HCT116 (cell line): Measurements from ENCODE around the gene IL1B. TPM values are rescaled to one million over a fixed set of nuclear protein-coding genes. Genes with fewer than 3 reads are reported as not detected.

Experiments
- ATAC-seq: fragments of 200-7000 bp; cut with Tn5 transposase; 2 replicates; pipeline ENCODE4 v1.9.1; 2020; ENCODE audit warnings: mild to moderate bottlenecking, moderate library complexity
- BruUV-seq: library from RNA; stranded (reverse); fragments of 400-500 nt; replicated peaks from 2 replicates; lab custom pipeline; 2021; lab: Mats Ljungman, UMichigan
- CTCF ChIA-PET: fragments of 300-600 bp; sonication (Branson Sonifier 250); formaldehyde crosslinking; loops from one replicate; lab custom pipeline; 2021; ENCODE audit warnings: antibody characterized with exemption; lab: Charles Lee
- POLR2A ChIA-PET: fragments of 300-600, 350-600 bp; sonication (Branson Sonifier 250); formaldehyde crosslinking; loops from one replicate; lab custom pipeline; 2021; ENCODE audit warnings: antibody characterized with exemption; lab: Charles Lee
- RAD21 ChIA-PET, 2 experiments: fragments of 300-600 bp; sonication (Branson Sonifier 250); formaldehyde crosslinking; loops; one replicate each; lab custom pipeline; 2023; ENCODE audit warnings: low total read pairs in 2 of 2; ENCODE audit not compliant: uncharacterized antibody in 2 of 2, unreplicated experiment in 2 of 2, low non-redundant PET in 1 of 2; lab: Charles Lee
- DNase-seq: peaks from one replicate; pipeline ENCODE4 v3.0.0-alpha.2; 2010; ENCODE audit warnings: low read depth, low spot score
- H2AFZ ChIP-seq: fragments of 200-600 bp; shearing (Covaris generic), sonication (generic); 2 replicates; pipeline ENCODE4 v1.6.1; 2017; ENCODE audit warnings: low read depth, mixed run types, mixed read lengths, antibody characterized with exemption, low read length; ENCODE audit not compliant: poor library complexity, severe bottlenecking
- H3K27ac ChIP-seq: 2 replicates; pipeline ENCODE4 v1.5.1; 2012; ENCODE audit warnings: low read depth, low read length
- H3K27me3 ChIP-seq: fragments of 200-600 bp; sonication (generic); 2 replicates; pipeline ENCODE4 v1.6.1; 2016; ENCODE audit warnings: mixed run types, low read length, mixed read lengths; ENCODE audit not compliant: insufficient read depth
- H3K36me3 ChIP-seq, 2 experiments: fragments of 200-500 bp in 1 of 2; fragments of 200-600 bp in 1 of 2; sonication (Bioruptor generic) in 1 of 2; sonication (generic) in 1 of 2; 2 replicates each; pipeline versions ENCODE4 v1.5.1 to v1.6.1; 2014 to 2016; ENCODE audit warnings: low read length in 2 of 2, inconsistent platforms in 1 of 2, mixed read lengths in 1 of 2, mixed run types in 1 of 2; ENCODE audit not compliant: insufficient read depth in 2 of 2, control insufficient read depth in 1 of 2
- H3K4me1 ChIP-seq, 2 experiments: fragments of 200-600 bp in 1 of 2; sonication (generic) in 1 of 2; 2 replicates each; pipeline versions ENCODE4 v1.5.1 to v1.6.1; 2012 to 2017; ENCODE audit warnings: low read length in 2 of 2, inconsistent platforms in 1 of 2, mild to moderate bottlenecking in 1 of 2, mixed read lengths in 1 of 2, mixed run types in 1 of 2, moderate library complexity in 1 of 2; ENCODE audit not compliant: insufficient read depth in 2 of 2, control insufficient read depth in 1 of 2
- H3K4me2 ChIP-seq: fragments of 200-600 bp; sonication (generic); 2 replicates; pipeline ENCODE4 v1.6.1; 2017; ENCODE audit warnings: mixed run types, low read length, mixed read lengths
- H3K4me3 ChIP-seq, 2 experiments: fragments of 200-600 bp in 1 of 2; sonication (generic) in 1 of 2; replicated peaks in 1 of 2; 2 replicates each; pipeline ENCODE4 v1.5.1; 2011 to 2016; ENCODE audit warnings: low read length in 2 of 2, control low read depth in 1 of 2, low read depth in 1 of 2, mild to moderate bottlenecking in 1 of 2, mixed read lengths in 1 of 2, mixed run types in 1 of 2
- H3K79me2 ChIP-seq: fragments of 200-600 bp; sonication (generic); 2 replicates; pipeline ENCODE4 v1.6.1; 2017; ENCODE audit warnings: mild to moderate bottlenecking, mixed run types, low read length, moderate library complexity, mixed read lengths; ENCODE audit not compliant: insufficient read depth
- H3K9ac ChIP-seq: fragments of 200-600 bp; sonication (generic); 2 replicates; pipeline ENCODE4 v1.6.1; 2016; ENCODE audit warnings: low read length, mixed read lengths
- H3K9me2 ChIP-seq: fragments of 200-600 bp; sonication (generic), shearing (Covaris generic); 2 replicates; pipeline ENCODE4 v1.6.1; 2017; ENCODE audit warnings: mixed run types, mild to moderate bottlenecking, moderate library complexity; ENCODE audit not compliant: insufficient read depth
- H3K9me3 ChIP-seq, 2 experiments: fragments of 200-500 bp in 1 of 2; fragments of 200-600 bp in 1 of 2; sonication (Bioruptor generic) in 1 of 2; sonication (generic) in 1 of 2; 2 replicates each; pipeline ENCODE4 v1.6.1; 2014 to 2017; ENCODE audit warnings: low read length in 2 of 2, mixed read lengths in 2 of 2, inconsistent platforms in 1 of 2, low read depth in 1 of 2, mild to moderate bottlenecking in 1 of 2, mixed run types in 1 of 2, moderate library complexity in 1 of 2; ENCODE audit not compliant: control insufficient read depth in 1 of 2, insufficient read depth in 1 of 2
- H4K20me1 ChIP-seq: fragments of 200-600 bp; sonication (generic), shearing (Covaris generic); 2 replicates; pipeline ENCODE4 v1.6.1; 2017; ENCODE audit warnings: mixed run types, mild to moderate bottlenecking, moderate library complexity; ENCODE audit not compliant: insufficient read depth
- ATF3 ChIP-seq: IDR thresholded peaks from 2 replicates; pipeline ENCODE4 v1.6.1; 2012
- CBX3 ChIP-seq: IDR thresholded peaks from 2 replicates; pipeline ENCODE4 v1.6.1; 2012; ENCODE audit warnings: low read depth
- CEBPB ChIP-seq: IDR thresholded peaks from 2 replicates; pipeline ENCODE4 v1.6.1; 2012; ENCODE audit warnings: low read depth
- CTCF ChIP-seq, 3 experiments: fragments of 200-600 bp in 1 of 3; sonication (generic) in 1 of 3; IDR thresholded peaks in 2 of 3; conservative IDR thresholded peaks in 1 of 3; 2 replicates each; pipeline ENCODE4 v1.5.1; 2012 to 2017; ENCODE audit warnings: low read depth in 2 of 3, low read length in 2 of 3, antibody characterized with exemption in 1 of 3, borderline replicate concordance in 1 of 3, control low read depth in 1 of 3, mild to moderate bottlenecking in 1 of 3, mixed read lengths in 1 of 3, mixed run types in 1 of 3, moderate library complexity in 1 of 3; ENCODE audit not compliant: insufficient read depth in 1 of 3
- EZH2 ChIP-seq: fragments of 200-600 bp; sonication (generic); IDR thresholded peaks from 2 replicates; pipeline ENCODE4 v1.6.1; 2017; ENCODE audit warnings: antibody characterized with exemption, mixed run types
- EZH2phosphoT487 ChIP-seq: fragments of 200-600 bp; IDR thresholded peaks from 2 replicates; pipeline ENCODE4 v1.6.1; 2018; ENCODE audit warnings: antibody characterized with exemption, borderline replicate concordance
- FOSL1 ChIP-seq: IDR thresholded peaks from 2 replicates; pipeline ENCODE4 v1.6.1; 2012; ENCODE audit warnings: low read depth
- JUND ChIP-seq: IDR thresholded peaks from 2 replicates; pipeline ENCODE4 v1.6.1; 2012
- POLR2A ChIP-seq: IDR thresholded peaks from 2 replicates; pipeline ENCODE4 v1.7.0; 2011; ENCODE audit warnings: borderline replicate concordance; ENCODE audit not compliant: insufficient read depth, insufficient read length; ENCODE audit errors: extremely low read depth
- POLR2AphosphoS5 ChIP-seq: IDR thresholded peaks from 2 replicates; pipeline ENCODE4 v1.6.1; 2011; ENCODE audit warnings: mild to moderate bottlenecking, low read depth, low read length, moderate library complexity
- RAD21 ChIP-seq: IDR thresholded peaks from 2 replicates; pipeline ENCODE4 v1.6.1; 2012; ENCODE audit warnings: low read depth, mild to moderate bottlenecking
- REST ChIP-seq: IDR thresholded peaks from 2 replicates; pipeline ENCODE4 v1.6.1; 2012; ENCODE audit warnings: low read depth
- SIN3A ChIP-seq: IDR thresholded peaks from 2 replicates; pipeline ENCODE4 v1.6.1; 2012; ENCODE audit warnings: low read depth
- SP1 ChIP-seq: IDR thresholded peaks from 2 replicates; pipeline ENCODE4 v1.6.1; 2012; ENCODE audit warnings: low read depth
- SRF ChIP-seq: IDR thresholded peaks from 2 replicates; pipeline ENCODE4 v1.6.1; 2012; ENCODE audit warnings: low read depth
- TCF7L2 ChIP-seq: IDR thresholded peaks from 2 replicates; pipeline ENCODE4 v1.7.0; 2011; ENCODE audit warnings: borderline replicate concordance, inconsistent platforms; ENCODE audit not compliant: insufficient read depth, insufficient read length; ENCODE audit errors: extremely low read depth
- YY1 ChIP-seq: IDR thresholded peaks from 2 replicates; pipeline ENCODE4 v1.6.1; 2011; ENCODE audit warnings: low read length, low read depth, moderate library complexity, mild to moderate bottlenecking; ENCODE audit not compliant: insufficient replicate concordance; ENCODE audit errors: extremely low read depth
- ZBTB33 ChIP-seq: IDR thresholded peaks from 2 replicates; pipeline ENCODE4 v1.6.1; 2011; ENCODE audit warnings: mild to moderate bottlenecking, low read length, moderate library complexity; ENCODE audit not compliant: insufficient replicate concordance; ENCODE audit errors: extremely low read depth
- ZFX ChIP-seq: fragments of 450-650 bp; IDR thresholded peaks from 2 replicates; pipeline ENCODE4 v1.6.1; 2017
- ZNF274 ChIP-seq: fragments of 200-500 bp; sonication (Bioruptor generic); IDR thresholded peaks from 2 replicates; pipeline ENCODE4 v1.6.1; 2014; ENCODE audit warnings: mild to moderate bottlenecking, low read depth, low read length, inconsistent platforms
- intact Hi-C: fragments of 100-400 bp; cut with micrococcal nuclease; formaldehyde crosslinking; loops from 2 replicates; pipeline ENCODE4 v1.10.0; 2022
- total RNA-seq: library from RNA; stranded (reverse); gene quantifications from one replicate; pipeline ENCODE4 v1.2.1, GENCODE V29; 2021; ENCODE audit not compliant: unreplicated experiment

IL1B gene
- total RNA-seq, 1 experiment from 2014 or later, result not detected

GRCh38 chr2:112869258-112869842 is 32.8 kb upstream of the IL1B start:
- ChIA-PET POLR2A (interaction anchor here (0.6 kb wide), 1 partner anchor 16 kb away, joined by 3 read pairs; no protein-coding TSS in a partner anchor), CTCF (interaction anchor here (1.1 kb wide), 1 partner anchor 73 kb away, joined by 5 read pairs; no protein-coding TSS in a partner anchor)
- peak; percentile 94 for ATAC-seq
- no peak for TF ChIP-seq REST
- TF ChIP-seq EZH2phosphoT487, result no peak
- peak; percentile 59; the same call in 1 of the 2 replicates for TF ChIP-seq POLR2AphosphoS5
- no peak for TF ChIP-seq ZNF274
- TF ChIP-seq YY1, result no peak
- no peak for TF ChIP-seq EZH2
- TF ChIP-seq ATF3, result no peak
- peak; percentile 67 for TF ChIP-seq SP1
- TF ChIP-seq SIN3A, result peak; percentile 41; the same call in 1 of the 2 replicates
- peak; percentile 78 for TF ChIP-seq CBX3
- TF ChIP-seq FOSL1, result peak; percentile 71
- TF ChIP-seq JUND, result peak; percentile 69
- peak; percentile 66 for TF ChIP-seq TCF7L2
- no peak for TF ChIP-seq RAD21
- TF ChIP-seq CTCF (IDR thresholded peaks at IDR 0.05 in 2 of 3, conservative IDR thresholded peaks at IDR 0.05 in 1 of 3; ENCODE audit: borderline replicate concordance in 1 of 3, insufficient read depth in 1 of 3, low read depth in 2 of 3, low read length in 2 of 3), result no peak
- no peak; the same call in 1 of the 2 replicates for TF ChIP-seq SRF
- no peak for TF ChIP-seq POLR2A
- 0 out of 2 replicates have a peak, but pooled peaks have one; percentile 56 for TF ChIP-seq CEBPB
- no peak for TF ChIP-seq ZFX
- TF ChIP-seq ZBTB33, result no peak

More at GRCh38 chr2:112869258-112869842, 32.8 kb upstream of the IL1B start:
- Histone ChIP-seq H3K9me2 (no peaks in the 10 kb centered on the region), H4K20me1 (no peaks in the 10 kb centered on the region), H3K4me1 (peaks cover 28 to 37% of the 10 kb centered on the region in 2 experiments), H3K79me2 (no peaks in the 10 kb centered on the region), H3K27me3 (no peaks in the 10 kb centered on the region; the same call in 1 of the 2 replicates), H3K9me3 (no peaks in the 10 kb centered on the region), H3K27ac (no peak overlapping the region), H3K4me2 (peak overlapping the region; percentile 66), H3K9ac (0 out of 2 replicates have a peak overlapping the region, but pooled peaks have one; percentile 4), H2AFZ (no peak overlapping the region), H3K4me3 (peak overlapping the region in 1 of 2 experiments; percentile 30; a peak in 2 of 4 replicates), H3K36me3 (no peaks in the 10 kb centered on the region)
- DNase-seq, result peak; percentile 86
- intact Hi-C loops, result no loop called here
- RAD21 ChIA-PET, result no interaction called here
- BruUV-seq, result no TSS peak
